ENCODE measurements around the gene PPP1R12A.
"Not testable (repeated sequence)": the region's sequence is repeated elsewhere in the genome, so short reads cannot be mapped to it uniquely, and the experiment has no call there.

PPP1R12A gene

DNA sequence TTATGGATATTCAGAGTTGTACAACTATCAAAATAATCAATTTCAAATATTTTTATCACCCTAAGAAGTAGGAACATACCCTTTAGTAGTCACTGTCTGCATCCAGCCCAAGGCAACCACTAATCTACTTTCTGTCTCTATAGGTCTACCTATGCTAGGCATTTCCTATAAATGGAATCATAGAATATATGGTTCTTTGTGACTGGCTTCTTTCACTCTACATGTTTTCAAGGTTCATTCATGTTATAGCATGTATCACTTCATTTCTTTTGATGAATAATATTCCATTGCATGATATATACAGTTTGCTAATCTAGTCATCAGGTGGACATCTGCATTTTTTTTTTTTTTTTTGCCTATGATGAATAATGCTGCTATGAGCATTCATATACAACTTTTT, 112.4 kb downstream of the PPP1R12A start:
- no peaks in the 10 kb centered on the region for H3K27me3 ChIP-seq (ENCODE audit: control insufficient read depth, insufficient read depth, low read length)
- no peak overlapping the region for H3K4me3 ChIP-seq (ENCODE audit: low read depth, low read length)
- peaks cover 40% of the 10 kb centered on the region for H3K36me3 ChIP-seq (ENCODE audit: control insufficient read depth, insufficient read depth, low read length)
- H3K27ac ChIP-seq (ENCODE audit: low read depth, low read length) = no peak overlapping the region
- no peaks in the 10 kb centered on the region for H3K9me3 ChIP-seq (ENCODE audit: control insufficient read depth, insufficient read depth, low read length)
- peaks cover 7% of the 10 kb centered on the region; the same call in 1 of the 2 replicates for H3K4me1 ChIP-seq (ENCODE audit: control insufficient read depth, insufficient read depth, low read length)
- no peak overlapping the region for H3K9ac ChIP-seq (ENCODE audit: low read depth, low read length)

DNA sequence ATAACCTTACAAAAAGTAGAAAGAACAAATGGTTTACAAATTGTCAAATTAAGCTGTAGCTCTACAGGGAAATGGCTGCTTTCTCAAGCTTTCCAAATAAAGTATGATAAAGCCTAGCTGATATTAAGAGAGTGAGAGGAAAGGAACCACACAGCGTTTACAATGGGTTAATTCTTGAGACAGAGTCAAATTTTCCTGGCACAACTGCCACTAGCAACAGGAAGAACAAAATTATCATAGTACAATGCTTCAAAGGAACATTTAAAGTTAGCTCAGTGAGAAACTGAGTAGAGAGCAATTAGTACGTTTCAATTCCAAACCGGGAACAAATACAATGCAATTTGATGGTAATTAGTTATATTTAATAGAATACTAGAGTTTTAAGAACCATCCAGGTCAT, 116.0 kb downstream of the PPP1R12A start:
- H3K9ac ChIP-seq (ENCODE audit: low read depth, low read length) = no peak overlapping the region
- no peaks in the 10 kb centered on the region for H3K27me3 ChIP-seq (ENCODE audit: control insufficient read depth, insufficient read depth, low read length)
- H3K9me3 ChIP-seq (ENCODE audit: control insufficient read depth, insufficient read depth, low read length) = no peaks in the 10 kb centered on the region
- H3K36me3 ChIP-seq (ENCODE audit: control insufficient read depth, insufficient read depth, low read length) = peaks cover 50% of the 10 kb centered on the region
- H3K4me1 ChIP-seq (ENCODE audit: control insufficient read depth, insufficient read depth, low read length) = no peaks in the 10 kb centered on the region
- no peak overlapping the region for H3K4me3 ChIP-seq (ENCODE audit: low read depth, low read length)
- H3K27ac ChIP-seq (ENCODE audit: low read depth, low read length) = no peak overlapping the region

- Histone ChIP-seq H3K27ac (ENCODE audit: low read depth, low read length) (peak overlapping the region; percentile 83), H3K4me1 (ENCODE audit: control insufficient read depth, insufficient read depth, low read length) (peaks cover 37% of the 10 kb centered on the region), H3K9ac (ENCODE audit: low read depth, low read length) (peak overlapping the region; percentile 12), H3K36me3 (ENCODE audit: control insufficient read depth, insufficient read depth, low read length) (peaks cover 59% of the 10 kb centered on the region)
- not testable (repeated sequence) for H3K4me3 ChIP-seq (ENCODE audit: low read depth, low read length); H3K9me3 ChIP-seq (ENCODE audit: control insufficient read depth, insufficient read depth, low read length); H3K27me3 ChIP-seq (ENCODE audit: control insufficient read depth, insufficient read depth, low read length)
Measured at GRCh38 chr12:79784366-79785065, 150.4 kb downstream of the PPP1R12A start.

- Histone ChIP-seq H3K4me3 (ENCODE audit: low read depth, low read length) (no peak overlapping the region), H3K9me3 (ENCODE audit: control insufficient read depth, insufficient read depth, low read length) (no peaks in the 10 kb centered on the region), H3K27ac (ENCODE audit: low read depth, low read length) (no peak overlapping the region), H3K27me3 (ENCODE audit: control insufficient read depth, insufficient read depth, low read length) (no peaks in the 10 kb centered on the region), H3K36me3 (ENCODE audit: control insufficient read depth, insufficient read depth, low read length) (peaks cover 59% of the 10 kb centered on the region), H3K4me1 (ENCODE audit: control insufficient read depth, insufficient read depth, low read length) (peaks cover 37% of the 10 kb centered on the region), H3K9ac (ENCODE audit: low read depth, low read length) (no peak overlapping the region)
Measured at GRCh38 chr12:79782172-79782900, 152.6 kb downstream of the PPP1R12A start.

- no peak overlapping the region for H3K27ac ChIP-seq (ENCODE audit: low read depth, low read length)
- H3K9me3 ChIP-seq (ENCODE audit: control insufficient read depth, insufficient read depth, low read length) = no peaks in the 10 kb centered on the region
- H3K9ac ChIP-seq (ENCODE audit: low read depth, low read length) = no peak overlapping the region
- no peaks in the 10 kb centered on the region for H3K27me3 ChIP-seq (ENCODE audit: control insufficient read depth, insufficient read depth, low read length)
- H3K4me3 ChIP-seq (ENCODE audit: low read depth, low read length) = no peak overlapping the region
- H3K4me1 ChIP-seq (ENCODE audit: control insufficient read depth, insufficient read depth, low read length) = peaks cover 8% of the 10 kb centered on the region
- peaks cover 55% of the 10 kb centered on the region for H3K36me3 ChIP-seq (ENCODE audit: control insufficient read depth, insufficient read depth, low read length)
Measured at GRCh38 chr12:79778802-79779448, 156.0 kb downstream of the PPP1R12A start.

DNA sequence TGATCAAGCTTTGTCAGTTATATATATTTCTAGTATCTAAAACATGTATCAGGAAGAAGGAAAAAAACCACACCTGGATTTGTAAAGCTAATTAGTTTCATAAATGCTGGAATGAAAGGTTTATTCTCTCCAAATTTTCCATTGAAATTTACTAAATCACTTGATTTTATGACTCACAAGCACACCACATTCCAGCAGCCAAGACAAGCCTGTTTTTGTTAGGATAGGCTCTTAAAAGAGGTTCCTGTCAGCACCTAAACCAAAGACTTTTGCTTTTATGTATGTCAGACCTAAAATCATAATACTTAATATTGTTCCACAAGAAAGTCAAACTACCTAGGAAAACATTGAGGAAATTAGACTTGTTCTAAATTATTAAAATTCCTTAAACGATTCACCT, 158.8 kb downstream of the PPP1R12A start:
- H3K9ac ChIP-seq (ENCODE audit: low read depth, low read length) = no peak overlapping the region
- peaks cover 49% of the 10 kb centered on the region for H3K36me3 ChIP-seq (ENCODE audit: control insufficient read depth, insufficient read depth, low read length)
- H3K9me3 ChIP-seq (ENCODE audit: control insufficient read depth, insufficient read depth, low read length) = no peaks in the 10 kb centered on the region
- H3K4me1 ChIP-seq (ENCODE audit: control insufficient read depth, insufficient read depth, low read length) = no peaks in the 10 kb centered on the region
- no peaks in the 10 kb centered on the region for H3K27me3 ChIP-seq (ENCODE audit: control insufficient read depth, insufficient read depth, low read length)
- no peak overlapping the region for H3K27ac ChIP-seq (ENCODE audit: low read depth, low read length)
- H3K4me3 ChIP-seq (ENCODE audit: low read depth, low read length) = no peak overlapping the region

DNA sequence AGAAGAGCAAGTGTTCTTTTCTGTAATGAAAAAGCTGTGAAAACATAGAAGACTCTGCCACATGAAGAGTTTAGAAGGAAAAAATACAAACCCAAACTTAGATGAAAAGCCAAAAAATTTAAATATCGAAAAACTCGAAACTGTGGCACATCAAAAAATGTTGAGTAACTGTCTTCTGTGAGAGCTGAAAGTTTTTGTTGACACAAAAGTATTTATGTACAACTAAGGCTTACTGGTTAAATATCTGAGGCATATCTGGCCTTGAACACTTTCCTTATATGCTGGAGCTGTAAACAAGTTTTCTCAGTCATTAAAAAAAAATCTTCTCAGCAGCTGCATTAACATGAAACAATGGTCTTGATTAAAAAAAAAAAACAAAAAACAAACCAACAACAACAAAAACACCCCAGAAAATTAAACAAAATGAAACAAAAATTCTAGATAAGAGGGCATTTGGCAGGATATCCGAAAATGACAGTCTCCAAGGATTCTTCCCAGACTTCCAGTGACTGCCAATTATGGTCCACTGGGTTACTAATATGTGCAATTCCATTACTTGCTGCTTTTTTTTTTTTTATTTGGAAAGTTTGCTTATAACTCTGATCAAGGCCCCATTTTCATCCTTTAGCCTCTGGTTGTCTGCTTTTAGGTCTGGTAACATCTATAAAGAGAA, 159.4 kb downstream of the PPP1R12A start:
- no peaks in the 10 kb centered on the region for H3K9me3 ChIP-seq (ENCODE audit: control insufficient read depth, insufficient read depth, low read length)
- H3K27me3 ChIP-seq (ENCODE audit: control insufficient read depth, insufficient read depth, low read length) = no peaks in the 10 kb centered on the region
- H3K36me3 ChIP-seq (ENCODE audit: control insufficient read depth, insufficient read depth, low read length) = peaks cover 43% of the 10 kb centered on the region
- H3K4me1 ChIP-seq (ENCODE audit: control insufficient read depth, insufficient read depth, low read length) = no peaks in the 10 kb centered on the region
- H3K27ac ChIP-seq (ENCODE audit: low read depth, low read length) = no peak overlapping the region
- H3K4me3 ChIP-seq (ENCODE audit: low read depth, low read length) = no peak overlapping the region
- no peak overlapping the region for H3K9ac ChIP-seq (ENCODE audit: low read depth, low read length)

DNA sequence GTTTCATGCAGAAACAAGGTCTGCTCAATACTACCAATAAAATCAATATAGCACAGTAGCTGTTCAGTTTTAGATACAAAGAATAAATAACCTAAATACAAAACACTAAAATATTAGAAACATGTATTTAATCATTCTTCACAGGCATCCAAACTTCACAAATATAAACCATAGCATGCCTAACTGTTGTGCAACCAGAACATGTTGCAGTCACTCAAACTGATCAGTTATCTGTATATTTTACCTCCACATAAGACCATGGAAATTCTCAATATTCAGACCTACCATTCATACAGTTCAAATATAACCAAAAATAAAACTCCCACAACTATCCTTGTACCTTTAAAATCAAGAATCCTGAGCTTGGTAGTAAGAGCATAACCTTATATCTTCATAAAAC, 161.0 kb downstream of the PPP1R12A start:
- no peak overlapping the region for H3K4me3 ChIP-seq (ENCODE audit: low read depth, low read length)
- H3K9ac ChIP-seq (ENCODE audit: low read depth, low read length) = no peak overlapping the region
- H3K27ac ChIP-seq (ENCODE audit: low read depth, low read length) = no peak overlapping the region
- H3K27me3 ChIP-seq (ENCODE audit: control insufficient read depth, insufficient read depth, low read length) = no peaks in the 10 kb centered on the region
- H3K9me3 ChIP-seq (ENCODE audit: control insufficient read depth, insufficient read depth, low read length) = no peaks in the 10 kb centered on the region
- peaks cover 27% of the 10 kb centered on the region for H3K36me3 ChIP-seq (ENCODE audit: control insufficient read depth, insufficient read depth, low read length)
- H3K4me1 ChIP-seq (ENCODE audit: control insufficient read depth, insufficient read depth, low read length) = peaks cover 2% of the 10 kb centered on the region; the same call in 1 of the 2 replicates

- Histone ChIP-seq H3K9ac (ENCODE audit: low read depth, low read length) (no peak overlapping the region), H3K27me3 (ENCODE audit: control insufficient read depth, insufficient read depth, low read length) (no peaks in the 10 kb centered on the region), H3K27ac (ENCODE audit: low read depth, low read length) (no peak overlapping the region), H3K4me1 (ENCODE audit: control insufficient read depth, insufficient read depth, low read length) (peaks cover 2% of the 10 kb centered on the region; the same call in 1 of the 2 replicates), H3K4me3 (ENCODE audit: low read depth, low read length) (no peak overlapping the region), H3K9me3 (ENCODE audit: control insufficient read depth, insufficient read depth, low read length) (no peaks in the 10 kb centered on the region), H3K36me3 (ENCODE audit: control insufficient read depth, insufficient read depth, low read length) (0 out of 2 replicates have a peak, but pooled peaks cover 9% of the 10 kb centered on the region)
Measured at GRCh38 chr12:79769860-79770485, 164.9 kb downstream of the PPP1R12A start.

- Histone ChIP-seq H3K4me3 (ENCODE audit: low read depth, low read length) (no peak overlapping the region), H3K4me1 (ENCODE audit: control insufficient read depth, insufficient read depth, low read length) (peaks cover 2% of the 10 kb centered on the region; the same call in 1 of the 2 replicates), H3K27me3 (ENCODE audit: control insufficient read depth, insufficient read depth, low read length) (no peaks in the 10 kb centered on the region), H3K9me3 (ENCODE audit: control insufficient read depth, insufficient read depth, low read length) (no peaks in the 10 kb centered on the region), H3K36me3 (ENCODE audit: control insufficient read depth, insufficient read depth, low read length) (0 out of 2 replicates have a peak, but pooled peaks cover 3% of the 10 kb centered on the region), H3K9ac (ENCODE audit: low read depth, low read length) (no peak overlapping the region), H3K27ac (ENCODE audit: low read depth, low read length) (no peak overlapping the region)
Measured at GRCh38 chr12:79769189-79769859, 165.6 kb downstream of the PPP1R12A start.
